Measurements from ENCODE around the gene RNF113A.
"Not testable (repeated sequence)": the region's sequence is repeated elsewhere in the genome, so short reads cannot be mapped to it uniquely, and the experiment has no call there.

RNF113A gene

GRCh38 chrX:119871599-119872395 is at the start of gene RNF113A, which contains the start of gene NDUFA1:
RNF113A (minus strand) TSS chrX:119871733; CDS start chrX:119871613, 120 bp downstream.
NDUFA1 (plus strand) TSS chrX:119871832; CDS start chrX:119871912, 80 bp downstream.
- Histone ChIP-seq H3K9ac (ENCODE audit: low read depth, low read length) (peak within 1 kb of the TSS; percentile 89), H3K4me3 (ENCODE audit: low read length) (peak within 1 kb of the TSS; percentile 83), H3K27ac (ENCODE audit: low read length) (peak within 1 kb of the TSS; percentile 70), H3K9me3 (ENCODE audit: insufficient read depth, low read depth, low read length) (no peaks in the 10 kb centered on the region), H3K4me1 (ENCODE audit: insufficient read depth, low read length) (no peaks in the 10 kb centered on the region), H3K27me3 (ENCODE audit: insufficient read depth, low read length) (no peaks in the 10 kb centered on the region; the same call in 1 of the 2 replicates), H3K36me3 (ENCODE audit: insufficient read depth, low read depth, low read length) (peaks cover 10% of the 10 kb centered on the region; the same call in 1 of the 2 replicates)

GRCh38 chrX:119919835-119920585 is 48.5 kb upstream of the RNF113A start:
- Histone ChIP-seq H3K4me3 (ENCODE audit: low read length) (no peak overlapping the region), H3K4me1 (ENCODE audit: insufficient read depth, low read length) (no peaks in the 10 kb centered on the region), H3K9me3 (ENCODE audit: insufficient read depth, low read depth, low read length) (no peaks in the 10 kb centered on the region), H3K27me3 (ENCODE audit: insufficient read depth, low read length) (no peaks in the 10 kb centered on the region), H3K36me3 (ENCODE audit: insufficient read depth, low read depth, low read length) (no peaks in the 10 kb centered on the region), H3K27ac (ENCODE audit: low read length) (no peak overlapping the region), H3K9ac (ENCODE audit: low read depth, low read length) (no peak overlapping the region)

- no peaks in the 10 kb centered on the region for H3K36me3 ChIP-seq (ENCODE audit: insufficient read depth, low read depth, low read length)
- no peak overlapping the region for H3K4me3 ChIP-seq (ENCODE audit: low read length)
- no peaks in the 10 kb centered on the region for H3K9me3 ChIP-seq (ENCODE audit: insufficient read depth, low read depth, low read length)
- no peak overlapping the region for H3K27ac ChIP-seq (ENCODE audit: low read length)
- H3K27me3 ChIP-seq (ENCODE audit: insufficient read depth, low read length), result no peaks in the 10 kb centered on the region
- H3K9ac ChIP-seq (ENCODE audit: low read depth, low read length), result no peak overlapping the region
- H3K4me1 ChIP-seq (ENCODE audit: insufficient read depth, low read length), result no peaks in the 10 kb centered on the region
Observed at GRCh38 chrX:119917877-119918276, 46.3 kb upstream of the RNF113A start.

GRCh38 chrX:119916310-119916709 is 44.8 kb upstream of the RNF113A start:
- Histone ChIP-seq H3K27ac (ENCODE audit: low read length) (no peak overlapping the region), H3K36me3 (ENCODE audit: insufficient read depth, low read depth, low read length) (no peaks in the 10 kb centered on the region)

GRCh38 chrX:119900976-119901375 is 29.4 kb upstream of the RNF113A start:
- no peaks in the 10 kb centered on the region for H3K4me1 ChIP-seq (ENCODE audit: insufficient read depth, low read length)
- H3K36me3 ChIP-seq (ENCODE audit: insufficient read depth, low read depth, low read length), result no peaks in the 10 kb centered on the region
- no peak overlapping the region for H3K9ac ChIP-seq (ENCODE audit: low read depth, low read length)
- no peak overlapping the region for H3K4me3 ChIP-seq (ENCODE audit: low read length)
- no peaks in the 10 kb centered on the region for H3K27me3 ChIP-seq (ENCODE audit: insufficient read depth, low read length)
- no peak overlapping the region for H3K27ac ChIP-seq (ENCODE audit: low read length)
- H3K9me3 ChIP-seq (ENCODE audit: insufficient read depth, low read depth, low read length), result no peaks in the 10 kb centered on the region

More at GRCh38 chrX:119916310-119916709, 44.8 kb upstream of the RNF113A start:
- Histone ChIP-seq H3K9me3 (ENCODE audit: insufficient read depth, low read depth, low read length) (no peaks in the 10 kb centered on the region), H3K4me3 (ENCODE audit: low read length) (no peak overlapping the region), H3K4me1 (ENCODE audit: insufficient read depth, low read length) (no peaks in the 10 kb centered on the region), H3K27me3 (ENCODE audit: insufficient read depth, low read length) (no peaks in the 10 kb centered on the region), H3K9ac (ENCODE audit: low read depth, low read length) (no peak overlapping the region)

DNA sequence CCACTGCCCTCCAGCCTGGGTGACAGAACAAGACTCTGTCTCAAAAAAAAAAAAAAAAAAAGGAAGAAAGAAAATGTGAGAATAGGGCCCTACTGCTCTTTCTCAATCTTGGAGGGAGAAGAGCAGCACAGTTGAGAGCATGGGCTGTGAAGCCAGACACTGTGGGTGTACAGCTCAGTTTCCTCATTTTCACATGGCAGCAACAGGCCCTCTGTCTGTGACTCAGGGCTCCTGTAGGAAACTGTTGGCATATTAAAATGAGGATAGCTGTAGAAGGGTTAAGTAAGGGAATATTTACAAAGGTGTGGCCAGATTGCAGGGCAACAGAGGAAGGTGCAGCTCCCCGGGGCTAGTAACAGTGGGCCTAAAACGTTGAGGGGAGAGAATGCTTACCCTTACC is 27.6 kb upstream of the RNF113A start:
- H3K9ac ChIP-seq (ENCODE audit: low read depth, low read length), result no peak overlapping the region

GRCh38 chrX:119895843-119896326 is 24.4 kb upstream of the RNF113A start, which contains the start of gene AKAP14:
AKAP14 (plus strand) TSS chrX:119895893; CDS start chrX:119903224, 7,331 bp downstream.
- no peak within 1 kb of the TSS for H3K27ac ChIP-seq (ENCODE audit: low read length)

More for the DNA sequence above, 27.6 kb upstream of the RNF113A start:
- no peak overlapping the region for H3K4me3 ChIP-seq (ENCODE audit: low read length)
- H3K27ac ChIP-seq (ENCODE audit: low read length), result no peak overlapping the region
- no peaks in the 10 kb centered on the region for H3K9me3 ChIP-seq (ENCODE audit: insufficient read depth, low read depth, low read length)
- H3K27me3 ChIP-seq (ENCODE audit: insufficient read depth, low read length), result no peaks in the 10 kb centered on the region
- H3K36me3 ChIP-seq (ENCODE audit: insufficient read depth, low read depth, low read length), result no peaks in the 10 kb centered on the region
- H3K4me1 ChIP-seq (ENCODE audit: insufficient read depth, low read length), result no peaks in the 10 kb centered on the region

DNA sequence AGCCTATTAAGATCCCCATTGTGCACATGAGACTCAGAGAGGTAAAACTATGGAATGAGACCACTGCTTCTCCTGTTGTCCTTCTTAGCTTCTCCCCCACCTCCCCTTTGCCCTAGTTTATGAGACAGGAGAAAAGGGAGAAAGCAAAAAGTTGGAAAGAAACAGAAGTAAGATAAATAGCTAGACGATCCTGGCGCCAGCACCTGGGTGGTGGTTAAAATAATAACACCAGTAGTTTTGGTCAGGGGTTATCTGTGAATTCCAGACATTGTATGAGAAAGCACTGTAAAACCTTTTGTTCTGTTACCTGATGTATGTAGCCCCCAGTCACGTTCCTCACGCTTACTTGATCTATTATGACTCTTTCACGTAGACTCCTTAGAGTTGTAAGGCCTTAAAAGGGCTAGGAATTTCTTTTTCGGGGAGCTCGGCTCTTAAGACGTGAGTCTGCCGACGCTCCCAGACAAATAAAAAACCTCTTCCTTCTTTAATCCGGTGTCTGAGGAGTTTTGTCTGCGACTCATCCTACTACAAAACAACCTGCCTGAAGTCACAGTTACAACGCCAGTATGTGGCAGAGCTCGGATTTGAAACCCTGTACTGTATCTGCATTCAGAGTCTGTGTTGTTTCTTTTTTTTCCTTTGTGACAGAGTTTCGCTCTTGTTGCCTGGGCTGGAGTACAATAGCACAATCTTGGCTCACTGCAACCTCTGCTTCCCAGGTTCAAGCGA is 20.6 kb upstream of the RNF113A start:
- H3K9ac ChIP-seq (ENCODE audit: low read depth, low read length); H3K36me3 ChIP-seq (ENCODE audit: insufficient read depth, low read depth, low read length); H3K4me1 ChIP-seq (ENCODE audit: insufficient read depth, low read length); H3K27me3 ChIP-seq (ENCODE audit: insufficient read depth, low read length); H3K4me3 ChIP-seq (ENCODE audit: low read length); H3K9me3 ChIP-seq (ENCODE audit: insufficient read depth, low read depth, low read length); H3K27ac ChIP-seq (ENCODE audit: low read length): not testable (repeated sequence)

More at GRCh38 chrX:119895843-119896326, 24.4 kb upstream of the RNF113A start, which contains the start of gene AKAP14:
- no peak within 1 kb of the TSS for H3K9ac ChIP-seq (ENCODE audit: low read depth, low read length)
- H3K27me3 ChIP-seq (ENCODE audit: insufficient read depth, low read length), result no peaks in the 10 kb centered on the region
- H3K9me3 ChIP-seq (ENCODE audit: insufficient read depth, low read depth, low read length), result no peaks in the 10 kb centered on the region
- no peak within 1 kb of the TSS; the same call in 1 of the 2 replicates for H3K4me3 ChIP-seq (ENCODE audit: low read length)
- H3K36me3 ChIP-seq (ENCODE audit: insufficient read depth, low read depth, low read length), result no peaks in the 10 kb centered on the region
- H3K4me1 ChIP-seq (ENCODE audit: insufficient read depth, low read length), result no peaks in the 10 kb centered on the region

DNA sequence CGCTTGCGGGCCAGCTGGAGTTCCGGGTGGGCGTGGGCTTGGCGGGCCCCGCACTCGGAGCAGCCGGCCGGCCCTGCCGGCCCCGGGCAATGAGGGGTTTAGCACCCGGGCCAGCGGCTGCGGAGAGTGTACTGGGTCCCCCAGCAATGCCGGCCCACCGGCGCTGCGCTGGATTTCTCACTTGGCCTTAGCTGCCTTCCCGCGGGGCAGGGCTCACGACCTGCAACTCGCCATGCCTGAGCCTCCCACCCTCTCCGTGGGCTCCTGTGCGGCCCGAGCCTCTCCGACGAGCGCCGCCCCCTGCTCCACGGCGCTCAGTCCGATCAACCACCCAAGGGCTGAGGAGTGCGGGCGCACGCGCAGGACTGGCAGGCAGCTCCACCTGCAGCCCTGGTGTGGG is 19.1 kb upstream of the RNF113A start:
- not testable (repeated sequence) for H3K4me1 ChIP-seq (ENCODE audit: insufficient read depth, low read length); H3K9ac ChIP-seq (ENCODE audit: low read depth, low read length); H3K36me3 ChIP-seq (ENCODE audit: insufficient read depth, low read depth, low read length); H3K27me3 ChIP-seq (ENCODE audit: insufficient read depth, low read length); H3K9me3 ChIP-seq (ENCODE audit: insufficient read depth, low read depth, low read length); H3K4me3 ChIP-seq (ENCODE audit: low read length); H3K27ac ChIP-seq (ENCODE audit: low read length)

- no peaks in the 10 kb centered on the region for H3K4me1 ChIP-seq (ENCODE audit: insufficient read depth, low read length)
- peak overlapping the region; percentile 73; the same call in 1 of the 2 replicates for H3K4me3 ChIP-seq (ENCODE audit: low read length)
- H3K9me3 ChIP-seq (ENCODE audit: insufficient read depth, low read depth, low read length), result no peaks in the 10 kb centered on the region
- no peaks in the 10 kb centered on the region for H3K36me3 ChIP-seq (ENCODE audit: insufficient read depth, low read depth, low read length)
- H3K27ac ChIP-seq (ENCODE audit: low read length), result no peak overlapping the region
- no peaks in the 10 kb centered on the region for H3K27me3 ChIP-seq (ENCODE audit: insufficient read depth, low read length)
- H3K9ac ChIP-seq (ENCODE audit: low read depth, low read length), result no peak overlapping the region; the same call in 1 of the 2 replicates
Observed at GRCh38 chrX:119887721-119888425, 16.3 kb upstream of the RNF113A start.

All from iPS-20b (cell line).